Epithelial cell of proximal tubule (primary cell): Measurements from ENCODE around the gene PRUNE1. TPM values are rescaled to one million over a fixed set of nuclear protein-coding genes. Genes with fewer than 3 reads are reported as not detected.

Source experiments
- DNase-seq: peaks from one replicate; pipeline ENCODE4 v3.0.0-alpha.2; 2011; ENCODE audit warnings: low read depth
- H3K4me3 ChIP-seq: 2 replicates; pipeline ENCODE4 v1.5.1; 2011; ENCODE audit warnings: low read depth, mild to moderate bottlenecking, low read length
- total RNA-seq: library from RNA; depleted of rRNA; stranded (reverse); fragments of >200 nt; gene quantifications from 2 replicates; pipeline ENCODE4 v1.2.3, GENCODE V29; 2015
- TF ChIP-seq, protein P1 (sequence below): conservative IDR thresholded peaks from 2 replicates; pipeline ENCODE4 v1.5.1; 2012; ENCODE audit warnings: low read depth, mild to moderate bottlenecking, low read length

Gene PRUNE1
- total RNA-seq, 1 donor from 2014 or later, result 14.8 TPM

DNA sequence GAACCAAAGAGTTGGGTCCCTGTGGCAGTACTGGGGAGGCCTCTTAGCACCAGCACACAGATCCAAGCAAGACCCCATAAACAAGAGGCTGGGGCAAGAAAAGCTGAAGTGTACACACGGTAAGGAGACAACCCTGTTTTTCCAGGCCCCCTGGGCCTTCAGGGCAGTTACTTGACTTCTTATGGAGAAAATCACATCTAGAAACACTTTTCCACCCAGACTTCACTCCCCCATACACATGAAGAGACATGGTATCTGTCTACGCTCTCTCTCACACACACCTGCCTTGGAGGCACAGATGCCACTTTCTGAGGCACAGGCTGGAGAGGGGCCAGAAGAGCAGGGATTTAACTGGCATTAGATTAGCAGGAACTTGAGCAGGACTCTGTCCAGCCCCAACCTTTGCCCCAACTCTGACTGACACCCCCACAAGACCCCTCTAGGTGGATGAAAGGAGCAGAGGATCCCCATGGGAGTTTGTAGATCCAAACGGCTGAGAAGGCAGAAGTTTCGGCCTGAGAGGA, 35.8 kb upstream of the PRUNE1 start:
- TF ChIP-seq, protein P1, sequence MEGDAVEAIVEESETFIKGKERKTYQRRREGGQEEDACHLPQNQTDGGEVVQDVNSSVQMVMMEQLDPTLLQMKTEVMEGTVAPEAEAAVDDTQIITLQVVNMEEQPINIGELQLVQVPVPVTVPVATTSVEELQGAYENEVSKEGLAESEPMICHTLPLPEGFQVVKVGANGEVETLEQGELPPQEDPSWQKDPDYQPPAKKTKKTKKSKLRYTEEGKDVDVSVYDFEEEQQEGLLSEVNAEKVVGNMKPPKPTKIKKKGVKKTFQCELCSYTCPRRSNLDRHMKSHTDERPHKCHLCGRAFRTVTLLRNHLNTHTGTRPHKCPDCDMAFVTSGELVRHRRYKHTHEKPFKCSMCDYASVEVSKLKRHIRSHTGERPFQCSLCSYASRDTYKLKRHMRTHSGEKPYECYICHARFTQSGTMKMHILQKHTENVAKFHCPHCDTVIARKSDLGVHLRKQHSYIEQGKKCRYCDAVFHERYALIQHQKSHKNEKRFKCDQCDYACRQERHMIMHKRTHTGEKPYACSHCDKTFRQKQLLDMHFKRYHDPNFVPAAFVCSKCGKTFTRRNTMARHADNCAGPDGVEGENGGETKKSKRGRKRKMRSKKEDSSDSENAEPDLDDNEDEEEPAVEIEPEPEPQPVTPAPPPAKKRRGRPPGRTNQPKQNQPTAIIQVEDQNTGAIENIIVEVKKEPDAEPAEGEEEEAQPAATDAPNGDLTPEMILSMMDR, result no peak
- no peak for DNase-seq
- H3K4me3 ChIP-seq, result peak overlapping the region; percentile 83

DNA sequence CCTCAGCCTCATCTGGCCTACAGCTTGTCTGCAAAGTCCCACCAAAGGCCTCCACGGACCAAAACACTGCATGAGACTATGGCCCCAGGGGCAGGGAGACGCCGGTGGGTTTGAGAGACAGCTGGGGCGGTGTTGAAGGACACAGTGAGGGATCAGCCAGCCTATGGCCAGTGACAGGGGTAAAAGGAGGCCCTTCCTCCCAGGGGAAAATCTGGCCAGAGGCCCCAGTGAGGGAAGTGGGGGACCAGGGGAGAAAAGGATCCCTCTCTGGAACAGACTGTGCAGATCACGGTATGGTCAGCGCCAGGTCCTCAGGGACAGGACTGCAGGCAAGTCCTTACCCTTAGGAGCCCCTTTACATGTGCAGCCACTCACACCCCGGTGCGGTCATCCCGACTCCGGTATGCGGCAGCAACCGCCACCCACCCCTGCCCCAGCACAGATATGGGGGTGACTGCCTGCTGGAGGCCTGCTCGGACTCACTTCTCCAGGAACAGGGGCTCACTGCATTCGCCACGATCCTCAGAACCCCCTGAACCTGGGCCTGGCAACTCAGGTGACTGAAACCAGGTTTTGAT, 34.9 kb upstream of the PRUNE1 start:
- H3K4me3 ChIP-seq, result peak overlapping the region; percentile 83
- TF ChIP-seq, protein P1, result no peak
- no peak for DNase-seq

DNA sequence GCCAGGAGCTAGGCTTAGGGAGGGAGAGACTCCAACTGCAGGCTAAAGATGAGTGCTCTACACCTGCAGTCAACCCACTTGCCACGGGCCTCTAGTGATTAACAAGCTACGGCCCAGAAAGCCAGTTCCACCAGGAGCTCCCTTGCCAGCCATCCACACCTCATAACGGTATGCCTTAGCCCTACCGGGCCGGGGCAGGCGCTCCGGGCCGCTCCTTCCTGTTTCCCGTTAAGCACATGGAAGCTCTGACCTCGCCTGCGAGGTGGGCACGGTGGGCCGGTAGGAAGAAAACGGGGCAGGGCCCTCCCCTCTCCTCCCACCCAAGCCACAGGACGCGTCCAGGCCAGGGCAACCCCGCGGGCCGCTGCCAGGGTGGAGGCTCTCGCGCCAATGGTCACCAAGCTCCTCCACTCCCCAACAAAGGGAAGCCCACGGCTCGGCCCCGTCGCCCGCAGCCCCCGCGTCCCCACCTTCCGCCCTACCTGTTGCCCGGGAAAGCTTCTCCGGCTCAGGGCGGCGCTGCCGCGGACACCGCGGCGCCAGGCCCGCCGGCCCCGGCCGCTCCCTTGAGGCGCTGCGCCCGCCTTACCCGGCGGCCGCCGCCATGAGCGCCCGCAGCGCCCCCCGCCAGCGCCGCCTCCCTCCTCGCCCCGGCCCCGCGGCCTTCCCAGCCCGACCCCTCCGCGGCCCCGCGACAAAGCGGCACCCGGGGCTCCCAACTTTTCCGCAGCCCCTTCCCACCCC, 34.2 kb upstream of the PRUNE1 start:
- no peak for DNase-seq
- H3K4me3 ChIP-seq, result peak overlapping the region; percentile 83
- TF ChIP-seq, protein P1, result no peak

DNA sequence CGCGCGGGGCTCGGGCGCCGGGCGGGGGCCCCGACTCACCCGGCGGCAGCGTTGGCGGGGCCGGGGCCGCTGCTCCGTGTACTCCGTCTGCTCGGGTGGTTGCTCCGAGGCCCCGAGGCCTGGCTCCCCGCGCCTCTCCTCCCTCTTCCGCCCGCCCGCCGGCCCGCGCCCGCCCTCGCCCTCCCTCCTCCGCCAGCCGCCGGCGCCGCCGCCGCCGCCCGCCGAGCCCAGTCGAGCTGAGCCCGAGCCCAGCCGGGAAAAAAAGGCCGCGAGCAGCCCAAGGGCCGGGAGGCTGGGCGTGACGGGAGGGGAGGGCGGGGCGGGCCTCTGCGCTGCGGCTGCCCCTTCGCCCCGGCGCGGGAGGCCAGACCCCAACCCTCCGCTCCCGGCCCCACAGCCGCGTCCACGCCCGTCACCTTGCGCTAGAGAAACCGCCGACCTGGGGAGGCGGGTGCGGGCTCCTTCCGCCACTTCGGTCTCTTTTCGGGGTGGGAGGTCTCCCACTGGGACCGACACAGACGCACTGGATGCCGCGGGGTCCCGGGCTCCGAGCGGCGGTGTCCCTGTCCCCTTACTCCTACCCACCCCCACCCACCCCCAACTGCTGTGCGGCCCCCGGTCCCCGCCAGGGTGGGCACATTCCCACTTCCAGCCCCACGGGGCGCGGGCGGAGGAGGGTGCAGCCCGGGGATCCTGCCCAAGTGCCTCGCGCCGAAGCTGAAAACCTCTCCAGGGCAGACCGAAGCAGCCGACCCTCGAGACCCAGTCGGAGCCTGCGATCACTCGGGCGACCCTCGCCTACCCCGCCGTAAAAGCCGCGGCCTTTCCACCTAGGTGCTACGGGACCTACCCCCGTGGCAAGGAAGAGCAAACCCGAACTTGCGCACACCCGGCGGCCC, 33.4 kb upstream of the PRUNE1 start, which contains the start of gene CERS2:
Gene CERS2 (minus strand): TSS at position 256 of the 899 bp plus-strand sequence. CDS start 5,745 bp downstream, outside the sequence.
- DNase-seq, result no peak
- TF ChIP-seq, protein P1, result no peak

DNA sequence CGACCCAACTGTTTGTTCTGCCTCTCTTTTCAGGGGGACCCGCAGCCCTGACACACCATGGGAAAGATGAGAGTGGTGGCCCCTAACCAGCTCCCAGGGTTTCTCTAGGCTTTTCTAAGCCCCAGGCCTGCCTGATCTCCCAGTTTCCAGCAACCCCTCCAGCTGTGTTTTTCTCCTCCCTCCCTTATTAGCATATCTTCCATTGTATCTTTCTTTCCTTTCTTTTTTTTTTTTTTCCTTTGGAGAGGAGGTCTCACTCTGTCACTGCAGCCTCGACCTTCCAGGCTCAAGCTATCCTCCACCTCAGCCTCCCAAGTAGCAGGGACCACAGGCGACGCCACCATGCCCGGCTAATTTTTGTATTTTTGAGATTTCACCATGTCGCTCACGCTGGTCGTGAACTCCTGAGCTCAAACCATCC, 31.8 kb upstream of the PRUNE1 start:
- no peak overlapping the region for H3K4me3 ChIP-seq
- TF ChIP-seq, protein P1, result no peak
- DNase-seq, result no peak

More for the DNA sequence above, 33.4 kb upstream of the PRUNE1 start, which contains the start of gene CERS2:
- peak within 1 kb of the TSS; percentile 83 for H3K4me3 ChIP-seq

GRCh38 chr1:150976879-150977694, 31.2 kb upstream of the PRUNE1 start:
- TF ChIP-seq, protein P1, result no peak
- no peak overlapping the region for H3K4me3 ChIP-seq
- no peak for DNase-seq
